IPS-NIHi7 (cell line): ENCODE data around the gene WHAMM.
"Not testable (repeated sequence)": the region's sequence is repeated elsewhere in the genome, so short reads cannot be mapped to it uniquely, and the experiment has no call there.

Source experiments
- DNase-seq: peaks from one replicate; pipeline ENCODE4 v3.0.0; 2012; ENCODE audit warnings: mixed read lengths; ENCODE audit errors: extremely low spot score

The WHAMM gene

GRCh38 chr15:82809308-82810060 is at the start of gene WHAMM:
Gene WHAMM, plus strand, starts transcription at chr15:82809628. Its CDS starts 99 bp downstream, at chr15:82809727.
- DNase-seq: peak; percentile 99

GRCh38 chr15:82763361-82764116 is 45.9 kb upstream of the WHAMM start:
- DNase-seq: no peak

- no peak for DNase-seq
These were observed 45.3 kb upstream of the WHAMM start for GRCh38 chr15:82764117-82764490.

GRCh38 chr15:82764740-82765139 is 44.7 kb upstream of the WHAMM start:
- no peak for DNase-seq

GRCh38 chr15:82766201-82766600 is 43.2 kb upstream of the WHAMM start:
- DNase-seq: not testable (repeated sequence)

GRCh38 chr15:82767163-82767829 is 42.1 kb upstream of the WHAMM start:
- no peak for DNase-seq

- DNase-seq: no peak
These were observed 40.9 kb upstream of the WHAMM start for GRCh38 chr15:82768414-82769054.

- DNase-seq: no peak
These were observed 37.4 kb upstream of the WHAMM start for GRCh38 chr15:82771789-82772607.

- no peak for DNase-seq
These were observed 34.9 kb upstream of the WHAMM start for GRCh38 chr15:82774496-82774895.

GRCh38 chr15:82778755-82779154 is 30.7 kb upstream of the WHAMM start:
- DNase-seq: no peak

GRCh38 chr15:82781349-82781748 is 28.1 kb upstream of the WHAMM start:
- no peak for DNase-seq

GRCh38 chr15:82788496-82788895 is 20.9 kb upstream of the WHAMM start:
- no peak for DNase-seq

GRCh38 chr15:82789491-82789890 is 19.9 kb upstream of the WHAMM start:
- no peak for DNase-seq

GRCh38 chr15:82790321-82790720 is 19.1 kb upstream of the WHAMM start:
- DNase-seq: no peak

- no peak for DNase-seq
These were observed 17.4 kb upstream of the WHAMM start for GRCh38 chr15:82792068-82792467.

GRCh38 chr15:82793737-82794136 is 15.7 kb upstream of the WHAMM start:
- DNase-seq: no peak

GRCh38 chr15:82798104-82798503 is 11.3 kb upstream of the WHAMM start:
- DNase-seq: no peak

GRCh38 chr15:82798531-82799166 is 10.8 kb upstream of the WHAMM start:
- no peak for DNase-seq

GRCh38 chr15:82799183-82799841 is 10.1 kb upstream of the WHAMM start:
- DNase-seq: no peak

GRCh38 chr15:82802497-82802896 is 6.9 kb upstream of the WHAMM start:
- DNase-seq: no peak
